ENCODE data around the gene DHX36.

DHX36 gene

GRCh38 chr3:154304936-154305335, 19.4 kb downstream of the DHX36 start (continued):
- TF ChIP-seq ZSCAN18 (tag by site-specific recombination; IDR thresholded peaks at IDR 0.05), result no peak
- TF ChIP-seq TCF7L2 (IDR thresholded peaks at IDR 0.05; ENCODE audit: borderline replicate concordance, low read depth, low read length), result no peak
- TF ChIP-seq ZSCAN4 (tag by site-specific recombination; IDR thresholded peaks at IDR 0.05), result no peak

- CTCF ChIA-PET, result no interaction called here
- TF ChIP-seq ZNF175 (tag by site-specific recombination; IDR thresholded peaks at IDR 0.05), result no peak
- TF ChIP-seq GFI1B (tag by site-specific recombination; IDR thresholded peaks at IDR 0.05), result no peak
- TF ChIP-seq SETDB1 (IDR thresholded peaks at IDR 0.05; ENCODE audit: insufficient read length, low read length), result no peak
- TF ChIP-seq ZNF580 (tag by site-specific recombination; IDR thresholded peaks at IDR 0.05), result no peak
- TF ChIP-seq ZNF302 (tag by site-specific recombination; IDR thresholded peaks at IDR 0.05; ENCODE audit: low read depth), result no peak
- no peak for TF ChIP-seq ZNF214 (tag by site-specific recombination; IDR thresholded peaks at IDR 0.05; ENCODE audit: borderline replicate concordance)
- TF ChIP-seq RBAK (tag by site-specific recombination; IDR thresholded peaks at IDR 0.05), result no peak
- no peak for TF ChIP-seq SP3 (tag by site-specific recombination; IDR thresholded peaks at IDR 0.05)
- no peak for TF ChIP-seq ZNF624 (tag by site-specific recombination; IDR thresholded peaks at IDR 0.05)
- TF ChIP-seq SP2 (tag by site-specific recombination; IDR thresholded peaks at IDR 0.05), result no peak
- TF ChIP-seq ZNF121 (tag by site-specific recombination; IDR thresholded peaks at IDR 0.05), result no peak
- TF ChIP-seq ZNF416 (tag by site-specific recombination; IDR thresholded peaks at IDR 0.05), result no peak
- no peak for TF ChIP-seq ZBTB44 (tag by site-specific recombination; IDR thresholded peaks at IDR 0.05)
- no peak for TF ChIP-seq ZNF791 (tag by site-specific recombination; IDR thresholded peaks at IDR 0.05)
- no peak for TF ChIP-seq ZNF24 (tag by site-specific recombination; IDR thresholded peaks at IDR 0.05)
- peaks cover 20 to 88% of the 10 kb centered on the region in 2 experiments for H3K36me3 ChIP-seq (ENCODE audit: control insufficient read depth in 2 of 2, insufficient read depth in 1 of 2, low read length in 2 of 2)
- no peak overlapping the region for H3K27ac ChIP-seq (ENCODE audit: extremely low read depth, low read depth, low read length)
- no peaks in the 10 kb centered on the region for H3K9me3 ChIP-seq (ENCODE audit: control insufficient read depth, insufficient read depth, low read depth, low read length)
- no peak overlapping the region for H3K4me3 ChIP-seq (ENCODE audit: low read depth, low read length)
- POLR2A ChIA-PET, result no interaction called here
- H3K4me1 ChIP-seq (ENCODE audit: control insufficient read depth, insufficient read depth, low read length), result no peaks in the 10 kb centered on the region
These were observed 20.0 kb downstream of the DHX36 start for GRCh38 chr3:154304116-154304786.

GRCh38 chr3:154301561-154301960, 22.7 kb downstream of the DHX36 start:
- Histone ChIP-seq H3K4me3 (ENCODE audit: low read depth, low read length) (no peak overlapping the region), H3K9me3 (ENCODE audit: control insufficient read depth, insufficient read depth, low read depth, low read length) (no peaks in the 10 kb centered on the region), H3K36me3 (ENCODE audit: control insufficient read depth in 2 of 2, insufficient read depth in 1 of 2, low read length in 2 of 2) (peaks cover 26 to 87% of the 10 kb centered on the region in 2 experiments), H3K27ac (ENCODE audit: extremely low read depth, low read depth, low read length) (no peak overlapping the region), H3K4me1 (ENCODE audit: control insufficient read depth, insufficient read depth, low read length) (no peaks in the 10 kb centered on the region)
- CTCF ChIA-PET, result interaction anchor here (0.6 kb wide), 1 partner anchor 771 kb away, joined by 3 read pairs; no protein-coding TSS in a partner anchor
- POLR2A ChIA-PET, result interaction anchor here (0.7 kb wide), 1 partner anchor 66 kb away, joined by 3 read pairs; no protein-coding TSS in a partner anchor
- no peak for TF ChIP-seq ZNF280C (tag by site-specific recombination; IDR thresholded peaks at IDR 0.05)
- TF ChIP-seq ZNF555 (tag by site-specific recombination; conservative IDR thresholded peaks at IDR 0.05), result no peak
- TF ChIP-seq ZNF391 (tag by site-specific recombination; IDR thresholded peaks at IDR 0.05; ENCODE audit: borderline replicate concordance, low read depth), result no peak
- no peak for TF ChIP-seq ZNF335 (tag by site-specific recombination; conservative IDR thresholded peaks at IDR 0.05)
- no peak for TF ChIP-seq ZNF394 (tag by site-specific recombination; IDR thresholded peaks at IDR 0.05; ENCODE audit: borderline replicate concordance)
- TF ChIP-seq ZNF302 (tag by site-specific recombination; IDR thresholded peaks at IDR 0.05; ENCODE audit: low read depth), result no peak
- no peak for TF ChIP-seq ZNF544 (tag by site-specific recombination; IDR thresholded peaks at IDR 0.05)
- TF ChIP-seq ZNF837 (tag by site-specific recombination; IDR thresholded peaks at IDR 0.05), result no peak
- no peak for TF ChIP-seq KLF7 (tag by site-specific recombination; IDR thresholded peaks at IDR 0.05; ENCODE audit: borderline replicate concordance)

Measured in HEK293 (cell line).